Measurements from ENCODE around the gene JAZF1.

JAZF1 gene

DNA sequence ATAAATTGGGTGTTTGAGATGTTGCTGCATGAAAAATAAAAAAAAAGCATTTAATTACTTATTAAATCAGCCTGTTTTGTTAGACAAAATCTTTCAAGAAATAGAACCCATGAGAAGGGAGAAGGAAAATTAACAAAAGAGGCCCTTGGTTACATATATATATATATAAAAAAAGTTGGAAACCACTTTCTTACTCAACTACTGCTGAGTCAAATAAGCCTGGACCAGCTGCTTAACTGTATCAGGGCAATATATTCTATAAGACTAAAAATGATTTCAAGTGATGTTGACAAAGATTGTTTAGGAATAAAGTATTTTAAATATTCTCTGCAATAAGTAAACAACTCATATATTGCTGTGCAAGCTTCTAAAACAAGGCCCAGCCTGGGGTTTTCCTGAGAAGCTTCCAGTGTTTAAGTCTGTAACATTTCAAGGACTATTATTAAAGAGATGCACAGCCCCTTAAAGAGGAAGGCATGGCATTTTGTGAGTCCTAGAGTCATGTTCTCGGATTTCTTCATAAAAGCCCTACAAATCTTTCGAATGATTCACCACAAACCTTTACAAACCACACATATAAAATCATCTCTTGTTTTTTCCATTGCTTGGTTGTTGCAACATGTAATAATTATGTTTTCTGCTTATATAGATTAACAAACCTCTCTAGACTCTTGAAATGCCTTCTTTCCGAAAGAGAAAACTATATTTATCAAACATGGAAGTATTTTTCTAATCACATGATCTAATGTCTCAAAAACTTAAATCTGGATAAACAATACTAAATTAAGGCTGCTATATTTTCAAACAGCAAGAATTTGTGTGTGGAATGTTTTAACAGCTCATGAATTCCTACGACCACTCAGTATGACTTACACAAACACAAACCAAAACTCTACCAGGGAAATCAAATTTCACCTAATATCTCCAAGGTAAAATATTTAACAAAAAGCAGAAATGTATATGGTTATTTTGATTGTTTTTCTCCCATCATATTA, 14.3 kb downstream of the JAZF1 start:
- peak; percentile 60 for DNase-seq (ENCODE audit: low read depth)

DNA sequence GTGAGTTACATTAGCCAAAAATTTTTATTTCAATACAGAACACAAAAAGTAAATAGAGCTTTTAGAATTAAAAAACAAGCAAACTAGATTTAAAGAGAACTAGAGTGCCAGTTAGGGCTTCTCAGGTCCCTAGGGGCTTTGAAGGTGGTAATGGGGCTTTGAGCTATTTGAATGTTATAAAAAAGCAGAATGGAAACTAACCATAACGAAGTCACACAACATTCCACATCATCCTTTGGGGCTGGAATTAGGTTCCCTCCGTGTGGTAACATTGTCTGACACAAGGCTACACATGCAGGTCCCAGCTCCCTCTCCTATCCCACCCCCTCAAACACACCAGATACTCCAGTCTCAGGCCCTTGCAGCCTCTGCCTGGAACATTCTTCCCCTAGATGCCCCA, 15.3 kb downstream of the JAZF1 start:
- no peak for DNase-seq (ENCODE audit: low read depth)

GRCh38 chr7:28163949-28164348, 16.6 kb downstream of the JAZF1 start:
- DNase-seq (ENCODE audit: low read depth): peak; percentile 53

DNA sequence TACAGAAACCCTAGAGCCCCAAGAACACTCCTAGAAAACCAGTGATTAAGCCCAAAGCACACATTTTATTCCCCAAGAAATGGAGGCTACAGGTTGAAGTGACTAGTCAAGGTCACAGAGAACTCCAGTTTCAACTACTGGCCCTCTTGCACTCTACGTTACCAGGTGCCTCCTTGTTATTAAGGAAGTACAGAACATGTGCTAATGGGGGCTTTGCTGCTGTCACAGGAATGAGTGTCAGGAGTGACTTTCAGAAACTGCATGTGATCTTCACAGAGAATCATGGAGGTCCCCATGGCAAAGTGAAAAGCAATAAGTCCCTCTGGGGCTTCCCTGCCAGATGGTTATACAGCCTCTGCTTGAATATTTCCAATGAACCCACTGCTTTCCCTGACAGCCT, 19.3 kb downstream of the JAZF1 start:
- DNase-seq (ENCODE audit: low read depth): no peak

DNA sequence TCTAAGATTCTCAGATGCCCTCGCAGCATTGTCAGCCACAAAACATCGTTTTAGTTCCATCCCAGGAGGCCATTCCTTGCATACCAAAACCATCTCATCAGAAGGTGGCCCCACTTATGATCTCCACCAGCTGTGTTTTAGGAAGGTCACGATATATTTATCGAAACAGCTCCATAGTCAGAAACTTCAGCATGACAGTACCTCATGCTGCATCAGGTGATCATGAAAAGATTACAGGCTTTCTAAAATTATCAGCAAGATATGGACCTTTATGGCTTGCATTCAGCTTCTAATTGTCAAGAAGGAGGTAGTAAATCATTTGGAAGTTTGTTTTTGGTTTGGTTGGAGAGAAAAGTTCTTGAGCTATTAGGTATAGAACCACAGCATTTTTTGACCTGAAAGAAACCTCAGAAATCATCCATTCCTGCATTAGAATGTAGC, 20.0 kb downstream of the JAZF1 start:
- no peak for DNase-seq (ENCODE audit: low read depth)

DNA sequence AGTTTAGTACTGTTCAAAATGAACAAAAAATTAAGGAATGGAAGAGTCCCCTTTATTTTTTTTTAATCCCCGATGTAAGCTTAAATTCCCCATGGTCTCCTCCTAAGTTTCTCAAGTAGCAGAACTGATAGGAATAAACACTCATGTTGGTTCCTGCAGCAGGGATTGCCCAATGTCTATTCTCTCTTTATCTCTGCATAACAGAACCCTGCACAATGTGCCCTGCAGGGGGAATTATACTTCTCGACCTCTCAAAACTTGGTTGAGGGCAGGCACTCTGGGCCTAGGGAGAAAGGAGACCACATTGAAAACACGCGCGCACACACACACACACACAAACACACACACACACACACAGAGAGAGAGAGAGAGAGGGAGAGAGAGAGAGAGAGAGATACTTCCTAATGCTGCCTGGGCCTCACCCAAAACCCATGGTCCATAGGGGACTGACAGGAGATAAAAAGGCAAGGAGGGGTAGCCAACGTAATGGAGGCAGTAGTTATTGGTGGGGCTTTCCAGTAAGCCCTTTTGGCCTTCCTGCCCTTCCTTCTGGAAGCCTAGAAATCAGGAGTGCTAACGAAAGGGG, 22.7 kb downstream of the JAZF1 start:
- no peak for DNase-seq (ENCODE audit: low read depth)

GRCh38 chr7:28157076-28157745, 23.4 kb downstream of the JAZF1 start:
- DNase-seq (ENCODE audit: low read depth): no peak

GRCh38 chr7:28156401-28156800, 24.2 kb downstream of the JAZF1 start:
- DNase-seq (ENCODE audit: low read depth): no peak

GRCh38 chr7:28155964-28156363, 24.6 kb downstream of the JAZF1 start:
- no peak for DNase-seq (ENCODE audit: low read depth)

DNA sequence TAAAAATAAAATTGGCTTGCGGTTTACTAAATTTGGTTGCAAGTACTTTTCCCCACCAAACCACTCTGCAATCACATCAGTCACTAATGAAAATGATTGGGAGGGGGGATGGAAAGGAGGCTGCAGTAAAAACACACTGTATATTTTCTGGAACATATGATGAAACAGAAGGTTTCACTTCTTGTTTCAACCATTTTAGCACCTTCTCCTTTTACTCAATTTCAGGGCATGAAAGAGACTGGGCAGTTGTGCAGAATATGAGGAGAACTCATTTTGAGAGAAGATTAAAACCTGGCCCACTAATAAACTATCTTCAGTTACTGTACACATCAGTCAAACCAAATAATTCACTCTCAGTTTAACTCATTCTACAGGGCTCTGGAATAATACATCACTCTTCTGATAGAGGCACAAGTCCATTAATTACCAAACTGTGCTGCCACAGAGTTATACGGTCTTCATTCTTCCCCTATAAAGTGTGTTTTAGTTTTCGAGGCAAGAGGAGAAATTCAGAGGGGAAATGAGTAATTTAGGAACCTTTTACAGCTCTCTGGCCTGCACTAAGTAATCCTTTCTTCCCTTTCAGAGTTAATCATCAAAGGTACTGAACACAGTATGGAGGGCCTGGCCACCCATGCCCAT, 25.5 kb downstream of the JAZF1 start:
- no peak for DNase-seq (ENCODE audit: low read depth)

- DNase-seq (ENCODE audit: low read depth): no peak
These were observed 28.0 kb downstream of the JAZF1 start for GRCh38 chr7:28152594-28152993.

GRCh38 chr7:28151965-28152364, 28.6 kb downstream of the JAZF1 start:
- DNase-seq (ENCODE audit: low read depth): no peak

DNA sequence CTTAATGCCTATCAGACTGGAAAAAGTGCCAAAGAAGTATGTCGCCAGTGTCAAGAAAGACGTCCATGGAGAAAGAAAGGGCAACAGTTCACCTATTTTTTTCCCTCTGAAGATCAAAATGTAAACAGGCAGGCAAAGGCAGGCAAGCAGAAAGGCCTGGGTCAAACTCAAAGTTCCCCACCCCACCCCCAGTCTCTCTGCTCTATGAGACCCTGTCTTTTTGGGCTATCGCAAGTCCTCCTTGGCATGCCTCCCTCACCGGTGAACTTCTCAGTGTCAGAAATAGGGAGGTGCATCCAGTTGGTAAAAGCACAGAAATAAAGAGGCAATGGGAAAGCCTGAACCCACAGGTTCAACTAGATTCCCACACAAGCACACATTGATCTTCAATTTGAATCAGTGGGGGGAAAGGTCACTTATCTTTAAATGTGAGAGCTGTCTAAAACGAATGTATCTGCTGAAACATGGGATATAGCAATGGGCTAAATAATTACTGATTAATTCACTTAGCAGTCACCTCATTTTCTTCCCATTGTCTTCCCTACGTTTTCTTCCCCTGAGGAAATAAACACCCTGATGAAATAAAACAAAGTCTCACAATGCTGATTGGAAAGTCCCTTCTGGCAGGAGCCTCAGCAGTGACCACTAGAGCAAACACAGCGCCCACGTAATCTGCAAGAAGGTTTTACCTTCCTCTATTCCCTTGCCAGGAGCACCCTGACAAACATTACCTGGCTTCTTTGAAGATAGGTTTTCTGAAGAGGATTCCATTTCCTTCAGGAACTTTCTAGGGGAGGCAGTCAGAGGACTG, 31.1 kb downstream of the JAZF1 start:
- DNase-seq (ENCODE audit: low read depth): no peak

GRCh38 chr7:28145931-28146330, 34.7 kb downstream of the JAZF1 start:
- no peak for DNase-seq (ENCODE audit: low read depth)

DNA sequence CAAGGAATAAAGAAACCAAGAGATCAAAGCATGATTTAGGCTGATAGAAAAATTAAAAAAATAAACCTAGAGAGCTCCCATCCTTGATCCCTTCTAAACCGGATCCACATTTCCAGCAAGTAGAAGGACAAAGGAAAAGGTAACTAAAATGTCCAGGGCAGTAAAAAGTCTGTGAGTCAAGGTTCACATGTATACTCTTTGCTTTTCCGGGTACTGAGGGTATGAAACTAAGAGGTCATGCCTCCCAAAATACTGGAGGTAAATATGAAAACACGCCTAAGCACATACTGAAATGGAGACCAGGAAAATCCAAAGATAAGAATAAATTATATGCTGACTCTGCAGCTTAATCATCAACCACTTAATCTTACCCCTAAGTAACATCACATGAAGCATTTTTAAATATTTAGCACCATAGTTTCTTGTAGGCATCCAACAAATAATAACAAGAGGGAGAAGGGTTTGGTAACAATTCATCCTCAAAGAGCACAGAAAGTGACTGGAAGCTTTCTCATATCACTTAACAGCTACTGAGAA, 35.4 kb downstream of the JAZF1 start:
- DNase-seq (ENCODE audit: low read depth): no peak

DNA sequence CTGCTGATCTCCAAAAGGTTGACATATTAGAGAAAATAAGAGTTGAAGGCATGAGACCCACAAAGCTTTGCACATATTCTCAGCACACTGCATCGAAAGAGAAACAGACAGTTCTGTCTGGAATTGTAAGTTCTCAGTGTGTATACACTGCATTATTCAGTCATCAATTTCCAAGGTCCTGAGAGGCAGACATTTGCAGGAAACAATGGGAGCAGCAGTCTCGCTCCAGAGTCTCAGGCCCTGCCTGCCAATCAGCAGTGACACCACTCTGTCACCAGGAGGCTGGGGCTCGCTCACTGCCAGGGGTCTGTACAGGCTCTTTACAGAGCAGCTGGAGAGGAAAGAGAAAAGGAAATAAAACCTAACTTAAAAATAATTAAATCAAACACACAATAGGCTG, 36.3 kb downstream of the JAZF1 start:
- DNase-seq (ENCODE audit: low read depth): no peak

GRCh38 chr7:28142650-28143049, 37.9 kb downstream of the JAZF1 start:
- no peak for DNase-seq (ENCODE audit: low read depth)

GRCh38 chr7:28140979-28141378, 39.6 kb downstream of the JAZF1 start:
- DNase-seq (ENCODE audit: low read depth): no peak

GRCh38 chr7:28138837-28139236, 41.8 kb downstream of the JAZF1 start:
- DNase-seq (ENCODE audit: low read depth): no peak

GRCh38 chr7:28137463-28137862, 43.1 kb downstream of the JAZF1 start:
- no peak for DNase-seq (ENCODE audit: low read depth)

- no peak for DNase-seq (ENCODE audit: low read depth)
These were observed 43.7 kb downstream of the JAZF1 start for GRCh38 chr7:28136885-28137284.

Measured in GM04504 (cell line).